Ascending aorta (tissue), 2 donors: ENCODE data around the gene BCAT1. TPM values are rescaled to one million over a fixed set of nuclear protein-coding genes. Genes with fewer than 3 reads are reported as not detected.
"Not testable (repeated sequence)": the region's sequence is repeated elsewhere in the genome, so short reads cannot be mapped to it uniquely, and the experiment has no call there.

Experiments used
- DNase-seq, 2 donors: peaks; one replicate each; pipeline ENCODE4 v3.0.0-alpha.2; 2019; ENCODE audit warnings: low spot score in 2 of 2
- H3K27ac ChIP-seq, 2 donors: fragments of 200-600 bp; sonication (generic); one replicate each; pipeline ENCODE4 v1.5.1; 2016 to 2017; ENCODE audit warnings: mild to moderate bottlenecking in 1 of 2
- H3K27me3 ChIP-seq: fragments of 200-600 bp; sonication (generic); one replicate; pipeline ENCODE4 v1.5.1; 2017
- H3K36me3 ChIP-seq, 2 donors: fragments of 200-600 bp; sonication (generic); one replicate each; pipeline ENCODE4 v1.5.1; 2016
- H3K4me1 ChIP-seq, 2 donors: fragments of 200-600 bp; sonication (generic); one replicate each; pipeline ENCODE4 v1.5.1; 2016 to 2017; ENCODE audit warnings: mild to moderate bottlenecking in 1 of 2
- H3K4me3 ChIP-seq, 2 donors: fragments of 200-600 bp; sonication (generic); one replicate each; pipeline ENCODE4 v1.5.1; 2016 to 2017; ENCODE audit warnings: mild to moderate bottlenecking in 1 of 2
- H3K9me3 ChIP-seq, 2 donors: fragments of 200-600 bp; sonication (generic); one replicate each; pipeline ENCODE4 v1.5.1; 2016
- CTCF ChIP-seq, 3 experiments: fragments of 200-600 bp in 2 of 3; fragments of 450-650 bp in 1 of 3; sonication (generic) in 2 of 3; IDR thresholded peaks; one replicate each; pipeline ENCODE4 v1.5.1; 2016 to 2019; ENCODE audit warnings: antibody characterized with exemption in 3 of 3, mild to moderate bottlenecking in 1 of 3, moderate library complexity in 1 of 3
- intact Hi-C: fragments of 100-400 bp; cut with DNase I; formaldehyde crosslinking; loops from one replicate; pipeline ENCODE4 v1.15.1; 2023
- total RNA-seq: library from RNA; depleted of rRNA; stranded (reverse); fragments of >200 nt; gene quantifications from one replicate; pipeline ENCODE4 v1.1.0, GENCODE V29; 2016

The BCAT1 gene
- total RNA-seq, 1 donor from 2014 or later: 16.5 TPM

- intact Hi-C loops: no loop called here
- peak overlapping the region in 1 of 2 donors; percentile 17 for H3K4me3 ChIP-seq
Observed at GRCh38 chr12:24814379-24815113, 134.4 kb downstream of the BCAT1 start.

GRCh38 chr12:24810378-24810777 lies 138.5 kb downstream of the BCAT1 start:
- intact Hi-C loops: no loop called here
- TF ChIP-seq CTCF (IDR thresholded peaks at IDR 0.05): no peak
- DNase-seq: no peak
- Histone ChIP-seq H3K27ac (no peak overlapping the region), H3K9me3 (no peaks in the 10 kb centered on the region), H3K27me3 (no peaks in the 10 kb centered on the region), H3K4me1 (no peaks in the 10 kb centered on the region), H3K4me3 (no peak overlapping the region), H3K36me3 (no peaks in the 10 kb centered on the region)

More at GRCh38 chr12:24814379-24815113, 134.4 kb downstream of the BCAT1 start:
- H3K36me3 ChIP-seq: no peaks in the 10 kb centered on the region
- H3K4me1 ChIP-seq: no peaks in the 10 kb centered on the region
- DNase-seq: no peak
- no peaks in the 10 kb centered on the region for H3K9me3 ChIP-seq
- H3K27ac ChIP-seq: no peak overlapping the region
- no peak for TF ChIP-seq CTCF (IDR thresholded peaks at IDR 0.05)
- H3K27me3 ChIP-seq: no peaks in the 10 kb centered on the region

- H3K4me1 ChIP-seq, H3K4me3 ChIP-seq, DNase-seq, H3K9me3 ChIP-seq, H3K27me3 ChIP-seq, H3K36me3 ChIP-seq, H3K27ac ChIP-seq, intact Hi-C loops: not testable (repeated sequence)
Observed at GRCh38 chr12:24809306-24809705, 139.6 kb downstream of the BCAT1 start.

GRCh38 chr12:24808651-24809050 lies 140.2 kb downstream of the BCAT1 start:
- Histone ChIP-seq H3K36me3 (no peaks in the 10 kb centered on the region), H3K4me1 (no peaks in the 10 kb centered on the region), H3K4me3 (no peak overlapping the region), H3K9me3 (no peaks in the 10 kb centered on the region), H3K27me3 (no peaks in the 10 kb centered on the region), H3K27ac (no peak overlapping the region)
- no peak for DNase-seq
- TF ChIP-seq CTCF (IDR thresholded peaks at IDR 0.05): no peak
- intact Hi-C loops: no loop called here

- no peaks in the 10 kb centered on the region for H3K36me3 ChIP-seq
- H3K4me1 ChIP-seq: no peaks in the 10 kb centered on the region
- H3K9me3 ChIP-seq: no peaks in the 10 kb centered on the region
- intact Hi-C loops: no loop called here
- TF ChIP-seq CTCF (IDR thresholded peaks at IDR 0.05): no peak
- H3K4me3 ChIP-seq: no peak overlapping the region
- DNase-seq: no peak
- H3K27me3 ChIP-seq: no peaks in the 10 kb centered on the region
- H3K27ac ChIP-seq: no peak overlapping the region
Observed at GRCh38 chr12:24806386-24806785, 142.5 kb downstream of the BCAT1 start.

GRCh38 chr12:24803430-24804245 lies 145.3 kb downstream of the BCAT1 start:
- intact Hi-C loops: no loop called here
- Histone ChIP-seq H3K4me1 (no peaks in the 10 kb centered on the region), H3K9me3 (no peaks in the 10 kb centered on the region), H3K4me3 (no peak overlapping the region), H3K27ac (no peak overlapping the region), H3K27me3 (no peaks in the 10 kb centered on the region), H3K36me3 (no peaks in the 10 kb centered on the region)
- no peak for DNase-seq
- no peak for TF ChIP-seq CTCF (IDR thresholded peaks at IDR 0.05)
